Spleen (tissue), 7 donors: ENCODE measurements around the gene ZNF580.

Experiments
- POLR2A ChIP-seq, 3 donors: fragments of 450-650 bp; IDR thresholded peaks; one replicate each; pipeline ENCODE4 v1.5.1; 2017; ENCODE audit warnings: antibody characterized with exemption in 3 of 3, mild to moderate bottlenecking in 1 of 3
- POLR2AphosphoS5 ChIP-seq, 3 donors: sonication (generic); formaldehyde crosslinking; IDR thresholded peaks; one replicate each; pipeline ENCODE4 v1.5.1; 2017; ENCODE audit warnings: antibody characterized with exemption in 3 of 3
- TF ChIP-seq, protein P1 (sequence below), 11 experiments: fragments of 200-600 bp in 7 of 11; fragments of 450-650 bp in 4 of 11; sonication (generic) in 4 of 11; IDR thresholded peaks in 8 of 11; conservative IDR thresholded peaks in 3 of 11; 1 replicate in 7 of 11; 2 replicates in 4 of 11; pipeline versions ENCODE4 v1.4.0 to v1.8.0; 2016 to 2021; ENCODE audit warnings: antibody characterized with exemption in 11 of 11, inconsistent platforms in 4 of 11, mild to moderate bottlenecking in 1 of 11
- donor health status: DM: no; HTN: no; CAD: no; lungs with moderate emphysema.
- donor health status: DM: no; HTN: no; CAD: no.
- donor health status: DM: no; HTN: no; CAD: no.

DNA sequence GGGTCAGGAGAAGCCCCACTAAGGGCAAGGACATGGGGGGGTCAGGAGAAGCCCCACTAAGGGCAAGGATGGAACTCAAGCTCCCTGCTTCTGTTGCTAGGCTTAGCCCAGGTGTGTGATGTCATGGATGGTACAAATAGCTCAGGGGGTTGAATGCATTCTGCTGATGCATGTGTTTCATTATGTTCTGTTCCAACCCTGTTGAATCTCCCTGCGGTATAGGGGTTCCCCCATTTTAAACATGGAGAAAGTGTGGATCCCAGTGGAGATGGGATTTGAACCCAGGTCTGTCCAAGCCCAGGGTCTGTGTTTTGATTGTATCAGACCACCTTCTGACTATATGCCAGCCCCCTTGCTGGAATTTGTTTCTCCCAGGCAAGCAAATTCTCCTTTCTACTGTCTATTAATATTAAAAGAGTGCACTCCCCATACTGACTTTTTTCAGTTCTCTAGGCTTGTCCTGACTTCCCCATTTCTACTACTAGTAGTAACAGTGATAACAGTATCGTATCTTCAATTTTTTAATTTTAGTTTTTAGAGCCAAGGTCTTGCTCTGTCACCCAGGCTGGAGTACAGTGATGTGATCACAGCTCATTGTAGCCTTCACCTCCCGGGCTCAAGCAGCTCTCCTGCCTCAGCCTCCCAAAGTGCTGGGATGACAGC is 28.7 kb upstream of the ZNF580 start:
- TF ChIP-seq, protein P1, sequence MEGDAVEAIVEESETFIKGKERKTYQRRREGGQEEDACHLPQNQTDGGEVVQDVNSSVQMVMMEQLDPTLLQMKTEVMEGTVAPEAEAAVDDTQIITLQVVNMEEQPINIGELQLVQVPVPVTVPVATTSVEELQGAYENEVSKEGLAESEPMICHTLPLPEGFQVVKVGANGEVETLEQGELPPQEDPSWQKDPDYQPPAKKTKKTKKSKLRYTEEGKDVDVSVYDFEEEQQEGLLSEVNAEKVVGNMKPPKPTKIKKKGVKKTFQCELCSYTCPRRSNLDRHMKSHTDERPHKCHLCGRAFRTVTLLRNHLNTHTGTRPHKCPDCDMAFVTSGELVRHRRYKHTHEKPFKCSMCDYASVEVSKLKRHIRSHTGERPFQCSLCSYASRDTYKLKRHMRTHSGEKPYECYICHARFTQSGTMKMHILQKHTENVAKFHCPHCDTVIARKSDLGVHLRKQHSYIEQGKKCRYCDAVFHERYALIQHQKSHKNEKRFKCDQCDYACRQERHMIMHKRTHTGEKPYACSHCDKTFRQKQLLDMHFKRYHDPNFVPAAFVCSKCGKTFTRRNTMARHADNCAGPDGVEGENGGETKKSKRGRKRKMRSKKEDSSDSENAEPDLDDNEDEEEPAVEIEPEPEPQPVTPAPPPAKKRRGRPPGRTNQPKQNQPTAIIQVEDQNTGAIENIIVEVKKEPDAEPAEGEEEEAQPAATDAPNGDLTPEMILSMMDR (IDR thresholded peaks at IDR 0.05 in 8 of 11, conservative IDR thresholded peaks at IDR 0.05 in 3 of 11) = no peak
- TF ChIP-seq POLR2A (IDR thresholded peaks at IDR 0.05) (no peak), POLR2AphosphoS5 (IDR thresholded peaks at IDR 0.05) (no peak)
